ENCODE results near the gene MBNL2. TPM values are rescaled to one million over a fixed set of nuclear protein-coding genes. Genes with fewer than 3 reads are reported as not detected.

The MBNL2 gene
- total RNA-seq, 1 experiment from 2014 or later: 74.3 TPM

DNA sequence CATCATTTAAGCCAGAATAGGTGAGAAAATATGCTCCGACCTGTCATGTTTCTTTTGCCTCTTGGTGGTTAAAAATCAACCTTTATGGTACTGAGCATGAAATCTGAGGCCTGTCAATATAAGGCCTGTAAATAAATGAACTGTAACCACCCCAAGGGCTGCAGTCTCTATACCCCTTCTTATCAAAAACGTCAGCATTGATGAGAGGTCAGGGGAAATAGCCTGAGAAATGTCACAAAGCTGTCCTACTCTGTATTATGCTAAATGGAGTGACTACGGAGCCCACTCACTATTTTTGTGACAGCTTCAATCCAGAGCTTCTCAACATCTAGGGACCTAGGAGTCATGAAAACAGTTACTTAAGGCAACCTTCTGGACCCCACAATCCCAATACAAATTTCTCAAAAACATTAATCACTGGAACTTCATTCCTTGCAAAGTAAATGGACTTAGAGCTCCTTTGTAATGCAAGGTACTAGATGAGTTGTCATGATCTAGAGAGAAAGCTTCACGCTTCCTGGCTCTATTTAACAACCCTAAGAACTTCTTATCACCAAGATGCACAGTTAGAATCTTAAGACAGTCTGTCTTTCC is 209.1 kb downstream of the MBNL2 start:
- Mint-ChIP-seq H3K4me1 (ENCODE audit: insufficient read depth, unreplicated experiment) (peaks cover 22% of the 10 kb centered on the region), H3K36me3 (ENCODE audit: insufficient read depth, unreplicated experiment) (peaks cover 6% of the 10 kb centered on the region), H3K27ac (ENCODE audit: low read depth, unreplicated experiment) (no peak overlapping the region), H3K27me3 (ENCODE audit: insufficient read depth, unreplicated experiment) (no peaks in the 10 kb centered on the region), H3K4me3 (ENCODE audit: unreplicated experiment) (no peak overlapping the region), H3K9me3 (ENCODE audit: unreplicated experiment) (no peaks in the 10 kb centered on the region)
- intact Hi-C loops (cut with micrococcal nuclease): loop anchor here (10.0 kb wide), 1 partner anchor 1866 kb away; no protein-coding TSS in a partner anchor
- TF ChIP-seq CTCF (IDR thresholded peaks at IDR 0.05; ENCODE audit: unreplicated experiment): no peak
- BruUV-seq (replicated peaks): no TSS peak
- DNase-seq (ENCODE audit: unreplicated experiment): no peak
- ChIA-PET POLR2A (interaction anchor here (1.0 to 7.3 kb wide), 10 partner anchors 8 to 1755 kb away, joined by 3 to 139 read pairs (median 12); partner anchors contain the start of genes DNAJC3 and MBNL2), CTCF (interaction anchor here (0.6 to 2.2 kb wide), 8 partner anchors 9 to 589 kb away, joined by 3 to 9 read pairs (median 3); no protein-coding TSS in a partner anchor)

DNA sequence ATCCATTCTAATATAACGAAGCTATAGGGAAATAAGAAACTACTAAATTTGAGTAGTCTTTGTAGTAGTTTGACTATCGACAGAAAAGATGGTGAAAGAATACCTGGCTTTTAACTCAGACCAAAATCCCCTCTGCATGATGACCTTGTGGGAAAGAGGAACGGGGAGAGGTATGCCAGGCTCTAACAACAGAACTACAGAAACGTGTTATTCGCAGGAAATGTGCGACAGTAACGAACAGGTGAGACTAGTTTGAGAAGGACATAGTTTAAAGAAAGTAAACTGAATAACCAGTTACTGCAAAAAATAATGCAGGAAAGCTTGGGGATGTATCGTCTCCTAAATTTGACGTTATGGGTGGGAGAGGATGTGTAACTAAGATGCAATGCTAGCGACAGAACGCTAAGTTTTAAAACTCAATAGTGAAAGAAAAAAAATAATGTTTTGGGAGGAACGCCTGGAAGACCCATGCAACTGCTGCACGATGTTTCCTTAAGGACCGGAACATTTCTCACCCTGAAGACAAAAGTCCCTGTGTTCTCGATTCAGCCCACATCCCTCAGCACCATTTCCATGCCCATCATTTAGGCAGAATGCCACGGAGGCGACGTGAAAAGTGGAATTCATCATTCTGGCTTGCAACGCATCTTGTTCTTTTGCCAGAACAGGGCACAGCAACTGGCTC is 210.2 kb downstream of the MBNL2 start:
- H3K36me3 Mint-ChIP-seq (ENCODE audit: insufficient read depth, unreplicated experiment): peaks cover 6% of the 10 kb centered on the region
- H3K9me3 Mint-ChIP-seq (ENCODE audit: unreplicated experiment): no peaks in the 10 kb centered on the region
- TF ChIP-seq CTCF (IDR thresholded peaks at IDR 0.05; ENCODE audit: unreplicated experiment): no peak
- no peaks in the 10 kb centered on the region for H3K27me3 Mint-ChIP-seq (ENCODE audit: insufficient read depth, unreplicated experiment)
- DNase-seq (ENCODE audit: unreplicated experiment): no peak
- CTCF ChIA-PET: interaction anchor here (0.6 to 2.2 kb wide), 18 partner anchors 9 to 590 kb away, joined by 3 to 9 read pairs (median 4); no protein-coding TSS in a partner anchor
- POLR2A ChIA-PET: interaction anchor here (0.6 to 7.3 kb wide), 53 partner anchors 9 to 1771 kb away, joined by 3 to 139 read pairs (median 5); partner anchors contain the start of genes DNAJC3, MBNL2 and UGGT2
- peak overlapping the region; percentile 91 for H3K27ac Mint-ChIP-seq (ENCODE audit: low read depth, unreplicated experiment)
- intact Hi-C loops (cut with micrococcal nuclease): loop anchor here (2.0 to 10.0 kb wide), 2 partner anchors 38 to 1868 kb away; no protein-coding TSS in a partner anchor
- BruUV-seq (replicated peaks): no TSS peak
- H3K4me3 Mint-ChIP-seq (ENCODE audit: unreplicated experiment): peak overlapping the region; percentile 85
- peaks cover 28% of the 10 kb centered on the region for H3K4me1 Mint-ChIP-seq (ENCODE audit: insufficient read depth, unreplicated experiment)

GRCh38 chr13:97432917-97433726 is 211.0 kb downstream of the MBNL2 start:
- CTCF ChIA-PET: interaction anchor here (0.5 to 2.2 kb wide), 23 partner anchors 10 to 1977 kb away, joined by 3 to 9 read pairs (median 4); no protein-coding TSS in a partner anchor
- Mint-ChIP-seq H3K27ac (ENCODE audit: low read depth, unreplicated experiment) (peak overlapping the region; percentile 91), H3K4me1 (ENCODE audit: insufficient read depth, unreplicated experiment) (peaks cover 28% of the 10 kb centered on the region), H3K27me3 (ENCODE audit: insufficient read depth, unreplicated experiment) (no peaks in the 10 kb centered on the region), H3K4me3 (ENCODE audit: unreplicated experiment) (peak overlapping the region; percentile 85), H3K36me3 (ENCODE audit: insufficient read depth, unreplicated experiment) (peaks cover 6% of the 10 kb centered on the region), H3K9me3 (ENCODE audit: unreplicated experiment) (no peaks in the 10 kb centered on the region)
- TSS peak; percentile 48 for BruUV-seq (replicated peaks)
- peak; percentile 100 for DNase-seq (ENCODE audit: unreplicated experiment)
- intact Hi-C loops (cut with micrococcal nuclease): loop anchor here (1.0 to 10.0 kb wide), 6 partner anchors 38 to 1868 kb away; partner anchors contain the start of gene MBNL2
- POLR2A ChIA-PET: interaction anchor here (0.6 to 7.3 kb wide), 61 partner anchors 10 to 1790 kb away, joined by 3 to 139 read pairs (median 5); partner anchors contain the start of genes DNAJC3, MBNL2 and UGGT2
- no peak for TF ChIP-seq CTCF (IDR thresholded peaks at IDR 0.05; ENCODE audit: unreplicated experiment)

Measured in MCF 10A (cell line).